K562 (cell line): ENCODE results near the gene HELZ2. TPM values are rescaled to one million over a fixed set of nuclear protein-coding genes. Genes with fewer than 3 reads are reported as not detected.

Experiments
- BCL6 ChIP-seq: fragments of 250-450 bp; sonication (Bioruptor Pico); IDR thresholded peaks from 2 replicates; pipeline ENCODE4 v1.4.0; 2020
- CEBPG ChIP-seq, 3 experiments: fragments of 200-800 bp in 1 of 3; sonication (Bioruptor generic) in 1 of 3; sonication (generic) in 1 of 3; formaldehyde crosslinking in 1 of 3; IDR thresholded peaks in 2 of 3; conservative IDR thresholded peaks in 1 of 3; 2 replicates each; pipeline versions ENCODE4 v1.6.1 to v1.8.0; 2016 to 2022; ENCODE audit warnings: missing compliant biosample characterization in 2 of 3, missing genetic modification characterization in 2 of 3, mild to moderate bottlenecking in 1 of 3, missing genetic modification reagents in 1 of 3
- CHD1 ChIP-seq: fragments of 200-600 bp; sonication (generic); IDR thresholded peaks from one replicate; pipeline ENCODE4 v1.6.1; 2012; ENCODE audit warnings: mild to moderate bottlenecking, moderate library complexity, low read length, inconsistent platforms
- HIVEP1 ChIP-seq: fragments of 250-450 bp; sonication (Bioruptor Pico); IDR thresholded peaks from 2 replicates; pipeline ENCODE4 v1.4.0; 2020; ENCODE audit warnings: mild to moderate bottlenecking
- HMG20A ChIP-seq: fragments of 450-650 bp; formaldehyde crosslinking; conservative IDR thresholded peaks from 2 replicates; pipeline ENCODE4 v1.4.0; 2020; ENCODE audit warnings: mild to moderate bottlenecking, mixed read lengths
- MCM3 ChIP-seq: fragments of 450-650 bp; IDR thresholded peaks from 2 replicates; pipeline ENCODE4 v1.6.1; 2016
- MTA1 ChIP-seq: fragments of 450-650 bp; IDR thresholded peaks from 2 replicates; pipeline ENCODE4 v1.6.1; 2017; ENCODE audit warnings: borderline replicate concordance
- NR3C1 ChIP-seq: sonication (generic); formaldehyde crosslinking; IDR thresholded peaks from 2 replicates; pipeline ENCODE4 v1.8.1; 2022; ENCODE audit warnings: missing genetic modification reagents
- PHTF2 ChIP-seq: fragments of 250-450 bp; sonication (Bioruptor Pico); IDR thresholded peaks from 2 replicates; pipeline ENCODE4 v1.5.0; 2021; ENCODE audit warnings: mild to moderate bottlenecking
- PRMT5 ChIP-seq: sonication (generic); formaldehyde crosslinking; IDR thresholded peaks from 2 replicates; pipeline ENCODE4 v1.5.0; 2020; ENCODE audit warnings: missing genetic modification reagents
- RB1 ChIP-seq: fragments of 450-650 bp; IDR thresholded peaks from 2 replicates; pipeline ENCODE4 v1.6.1; 2017; ENCODE audit warnings: low read depth, mild to moderate bottlenecking
- SNRNP70 ChIP-seq: fragments of 200-400 bp; formaldehyde crosslinking; optimal IDR thresholded peaks from 2 replicates; pipeline ENCODE3; 2017; ENCODE audit warnings: low read depth, low read length
- STAG1 ChIP-seq: sonication (generic); formaldehyde crosslinking; IDR thresholded peaks from 2 replicates; pipeline ENCODE4 v1.5.0; 2020; ENCODE audit warnings: missing genetic modification reagents, borderline replicate concordance
- TAL1 ChIP-seq: fragments of 450-650 bp; IDR thresholded peaks from 2 replicates; pipeline ENCODE4 v1.6.1; 2016; ENCODE audit warnings: mild to moderate bottlenecking
- TSHZ1 ChIP-seq: fragments of 250-450 bp; sonication (Bioruptor Pico); IDR thresholded peaks from 2 replicates; pipeline ENCODE4 v1.4.0; 2020; ENCODE audit warnings: mild to moderate bottlenecking, moderate library complexity
- ZBTB1 ChIP-seq: sonication (generic); formaldehyde crosslinking; IDR thresholded peaks from 2 replicates; pipeline ENCODE4 v1.8.1; 2023; ENCODE audit warnings: missing genetic modification reagents, low read depth, mild to moderate bottlenecking, borderline replicate concordance
- ZBTB33 ChIP-seq: sonication (generic); formaldehyde crosslinking; IDR thresholded peaks from 2 replicates; pipeline ENCODE4 v1.8.1; 2023; ENCODE audit warnings: mild to moderate bottlenecking, missing genetic modification reagents
- ZFX ChIP-seq: sonication (generic); formaldehyde crosslinking; IDR thresholded peaks from 2 replicates; pipeline ENCODE4 v1.8.0; 2022; ENCODE audit warnings: mild to moderate bottlenecking, missing genetic modification reagents, moderate library complexity
- ZNF175 ChIP-seq: fragments of 200-800 bp; sonication (Bioruptor generic); IDR thresholded peaks from 2 replicates; pipeline ENCODE4 v1.6.1; 2016; ENCODE audit warnings: low read depth, mild to moderate bottlenecking, missing genetic modification characterization, missing compliant biosample characterization
- ZNF280A ChIP-seq: fragments of 450-650 bp; IDR thresholded peaks from 2 replicates; pipeline ENCODE4 v1.6.1; 2018; ENCODE audit warnings: mild to moderate bottlenecking, low read depth; ENCODE audit not compliant: partially characterized antibody
- ZNF436 ChIP-seq: fragments of 250-450, 450-650 bp; sonication (Bioruptor Pico); formaldehyde crosslinking; IDR thresholded peaks from 2 replicates; pipeline ENCODE4 v1.7.0; 2020; ENCODE audit warnings: mild to moderate bottlenecking
- ZNF76 ChIP-seq: fragments of 250-450 bp; sonication (Bioruptor Pico); IDR thresholded peaks from 2 replicates; pipeline ENCODE4 v1.4.0; 2020; ENCODE audit warnings: mild to moderate bottlenecking, moderate library complexity, borderline replicate concordance
- polyA plus RNA-seq, 8 experiments: library from polyadenylated mRNA; depleted of rRNA in 4 of 8; stranded (reverse) in 5 of 8; unstranded in 3 of 8; fragments of >200 nt; fragmentation: Nextera tagmentation in 2 of 8; fragmentation: Illumina TruSeq in 1 of 8; extraction: Ambion mirVana in 2 of 8; extraction: Trizol in 1 of 8; gene quantifications; 2 replicates each; pipeline versions ENCODE4 v1.2.1 to v1.2.3, GENCODE V29; 2011 to 2014; ENCODE audit warnings: inconsistent platforms in 1 of 8, missing spikeins in 1 of 8
- total RNA-seq, 7 experiments: library from RNA; depleted of rRNA in 6 of 7; stranded (reverse); fragments of >200 nt in 6 of 7; fragmentation: Illumina TruSeq in 2 of 7; extraction: Trizol in 2 of 7; gene quantifications; 2 replicates each; pipeline versions ENCODE4 v1.2.1 to v1.2.3, GENCODE V29; 2011 to 2021; ENCODE audit warnings: low replicate concordance in 1 of 7

Gene HELZ2
- total and polyA plus RNA-seq, 9 of the 15 experiments (the other 6 are each of a cell fraction or from before 2014, with no cell fraction given), result 0.03 to 7.8 (median 2.9) TPM; not detected in 1

GRCh38 chr20:63537525-63538203 lies 36.4 kb downstream of the HELZ2 start (continued):
- TF ChIP-seq ZBTB33 (CRISPR knock-in tag) (peak; percentile 74), ZBTB1 (CRISPR knock-in tag) (no peak), PRMT5 (no peak), NR3C1 (CRISPR knock-in tag) (no peak), ZNF76 (0 out of 2 replicates have a peak, but pooled peaks have one; percentile 8), HMG20A (CRISPR knock-in tag) (no peak), PHTF2 (CRISPR knock-in tag) (no peak), HIVEP1 (no peak), MTA1 (no peak), SNRNP70 (no peak), MCM3 (no peak), STAG1 (CRISPR knock-in tag) (peak; percentile 100), ZNF280A (no peak), TAL1 (no peak), CHD1 (no peak), BCL6 (CRISPR knock-in tag) (no peak), ZFX (CRISPR knock-in tag) (peak; percentile 66), RB1 (peak; percentile 87; the same call in 1 of the 2 replicates), ZNF175 (CRISPR knock-in tag) (no peak), TSHZ1 (CRISPR knock-in tag) (no peak), CEBPG (CRISPR knock-in tag; IDR thresholded peaks at IDR 0.05) (no peak), CEBPG (tag; conservative IDR thresholded peaks at IDR 0.05 in 1 of 2, IDR thresholded peaks at IDR 0.05 in 1 of 2) (no peak), ZNF436 (CRISPR knock-in tag) (no peak)
